Mucosa of gallbladder (tissue), 1 donor: ENCODE data around the gene KIF18B. TPM values are rescaled to one million over a fixed set of nuclear protein-coding genes. Genes with fewer than 3 reads are reported as not detected.

Source experiments
- DNase-seq: peaks from one replicate; pipeline ENCODE4 v3.0.0-alpha.2; 2020; ENCODE audit warnings: low spot score
- total RNA-seq: library from RNA; stranded (reverse); gene quantifications from one replicate; pipeline ENCODE4 v1.2.1, GENCODE V29; 2021
- donor health status: DM: no; HTN: no; CAD: no.

Gene KIF18B
- total RNA-seq, 1 donor from 2014 or later: 1.4 TPM

- no peak for DNase-seq
Observed at GRCh38 chr17:44875761-44876160, 71.8 kb downstream of the KIF18B start.

Other genes starting within 250 kb of the KIF18B start
- 8.9 TPM for gene DBF4B, start 239.1 kb downstream of the KIF18B start, total RNA-seq
- gene ADAM11, start 188.8 kb downstream of the KIF18B start, total RNA-seq: 2.8 TPM
- gene GJC1, start 117.5 kb downstream of the KIF18B start, total RNA-seq: 17.3 TPM
- 7.2 TPM for gene HIGD1B, start 99.9 kb downstream of the KIF18B start, total RNA-seq
- gene EFTUD2, start 48.3 kb downstream of the KIF18B start, total RNA-seq: 72.8 TPM
- 0.09 TPM for gene GFAP, start 32.3 kb downstream of the KIF18B start, total RNA-seq
- gene C1QL1, start 20.5 kb upstream of the KIF18B start, total RNA-seq: 3.2 TPM
- gene DCAKD, start 103.9 kb upstream of the KIF18B start, total RNA-seq: 38.3 TPM
- 109 TPM for gene NMT1, start 113.5 kb upstream of the KIF18B start, total RNA-seq
- 63.6 TPM for gene PLCD3, start 184.7 kb upstream of the KIF18B start, total RNA-seq
- gene ACBD4, start 187.9 kb upstream of the KIF18B start, total RNA-seq: 29.8 TPM
- 62.5 TPM for gene HEXIM1, start 200.7 kb upstream of the KIF18B start, total RNA-seq
- 14.9 TPM for gene HEXIM2, start 214.1 kb upstream of the KIF18B start, total RNA-seq